AG04450 (cell line): ENCODE measurements around the gene VPS51. TPM values are rescaled to one million over a fixed set of nuclear protein-coding genes. Genes with fewer than 3 reads are reported as not detected.

Experiments used
- CTCF ChIA-PET: fragments of 300-600, 350-600 bp; formaldehyde crosslinking; extraction: SDS; loops from one replicate; lab custom pipeline; 2022; ENCODE audit warnings: antibody characterized with exemption, inconsistent platforms; lab: Charles Lee
- POLR2A ChIA-PET: fragments of 350-600 bp; formaldehyde crosslinking; extraction: SDS; loops from one replicate; lab custom pipeline; 2021; ENCODE audit warnings: antibody characterized with exemption, inconsistent platforms; lab: Yijun Ruan, JAX
- DNase-seq: peaks from one replicate; pipeline ENCODE4 v3.0.0-alpha.2; 2011; ENCODE audit warnings: low read depth, low spot score
- H3K27ac ChIP-seq: one replicate; pipeline ENCODE4 v1.5.1; 2012; ENCODE audit warnings: low read depth, low read length, control low read depth
- H3K27me3 ChIP-seq: one replicate; pipeline ENCODE4 v1.6.0; 2012; ENCODE audit warnings: low read length; ENCODE audit not compliant: control insufficient read depth, insufficient read depth
- H3K4me3 ChIP-seq: 2 replicates; pipeline ENCODE4 v1.5.1; 2011; ENCODE audit warnings: mild to moderate bottlenecking, low read depth, low read length, control low read depth
- H3K9me3 ChIP-seq: 2 replicates; pipeline ENCODE4 v1.5.1; 2012; ENCODE audit warnings: low read length; ENCODE audit not compliant: control insufficient read depth, insufficient read depth
- polyA plus RNA-seq: library from polyadenylated mRNA; depleted of rRNA; stranded (reverse); fragments of >200 nt; gene quantifications from 2 replicates; pipeline ENCODE4 v1.2.3, GENCODE V29; 2011
- TF ChIP-seq, protein P1 (sequence below): IDR thresholded peaks from 2 replicates; pipeline ENCODE4 v1.5.1; 2011; ENCODE audit warnings: low read depth, low read length, control low read depth, inconsistent platforms

Gene VPS51
- polyA plus RNA-seq, 1 experiment: 38.9 TPM

- ChIA-PET CTCF (interaction anchor here (1.4 kb wide), 1 partner anchor 21 kb away, joined by 3 read pairs; no protein-coding TSS in a partner anchor), POLR2A (no interaction called here)
Measured at GRCh38 chr11:65131895-65132237, 35.9 kb downstream of the VPS51 start.

DNA sequence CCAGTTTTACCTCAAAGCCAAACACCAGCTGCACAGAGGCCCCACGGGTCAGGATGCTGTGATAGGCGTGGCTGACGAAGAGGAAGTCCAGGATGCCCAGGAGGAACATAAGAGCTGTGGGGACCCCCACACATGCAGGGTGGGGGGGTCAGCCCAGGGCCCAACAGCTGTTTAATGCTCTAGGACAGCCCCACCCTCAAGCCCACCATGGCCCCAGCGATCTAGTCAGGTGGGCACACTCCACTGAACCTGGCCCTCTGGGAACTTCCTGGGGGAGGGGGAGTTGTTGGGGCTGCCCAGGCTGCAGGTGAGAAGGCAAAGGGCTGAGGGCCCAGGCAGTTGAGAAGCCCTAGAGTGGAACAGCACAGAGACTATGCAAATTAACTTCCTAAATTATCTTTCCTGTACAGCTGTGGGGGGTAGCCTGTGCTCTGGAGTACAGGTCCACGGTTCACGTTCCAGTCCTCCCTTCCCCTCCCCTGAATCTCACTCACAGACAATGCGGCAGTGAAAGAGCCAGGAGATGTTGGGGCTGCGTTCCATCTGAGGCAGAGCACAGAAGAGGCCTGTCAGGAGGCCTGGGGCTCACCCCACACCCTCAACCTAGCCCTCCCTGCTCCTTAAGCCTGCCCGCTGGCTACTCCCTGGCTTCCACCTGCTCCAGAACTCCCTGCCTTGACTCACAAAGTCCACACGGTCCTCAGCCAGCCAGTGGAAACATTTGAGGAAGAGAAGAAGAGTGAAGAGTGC, 36.4 kb downstream of the VPS51 start:
- no peak for DNase-seq
- TF ChIP-seq, protein P1, sequence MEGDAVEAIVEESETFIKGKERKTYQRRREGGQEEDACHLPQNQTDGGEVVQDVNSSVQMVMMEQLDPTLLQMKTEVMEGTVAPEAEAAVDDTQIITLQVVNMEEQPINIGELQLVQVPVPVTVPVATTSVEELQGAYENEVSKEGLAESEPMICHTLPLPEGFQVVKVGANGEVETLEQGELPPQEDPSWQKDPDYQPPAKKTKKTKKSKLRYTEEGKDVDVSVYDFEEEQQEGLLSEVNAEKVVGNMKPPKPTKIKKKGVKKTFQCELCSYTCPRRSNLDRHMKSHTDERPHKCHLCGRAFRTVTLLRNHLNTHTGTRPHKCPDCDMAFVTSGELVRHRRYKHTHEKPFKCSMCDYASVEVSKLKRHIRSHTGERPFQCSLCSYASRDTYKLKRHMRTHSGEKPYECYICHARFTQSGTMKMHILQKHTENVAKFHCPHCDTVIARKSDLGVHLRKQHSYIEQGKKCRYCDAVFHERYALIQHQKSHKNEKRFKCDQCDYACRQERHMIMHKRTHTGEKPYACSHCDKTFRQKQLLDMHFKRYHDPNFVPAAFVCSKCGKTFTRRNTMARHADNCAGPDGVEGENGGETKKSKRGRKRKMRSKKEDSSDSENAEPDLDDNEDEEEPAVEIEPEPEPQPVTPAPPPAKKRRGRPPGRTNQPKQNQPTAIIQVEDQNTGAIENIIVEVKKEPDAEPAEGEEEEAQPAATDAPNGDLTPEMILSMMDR: no peak
- Histone ChIP-seq H3K9me3 (no peaks in the 10 kb centered on the region; the same call in 1 of the 2 replicates), H3K27ac (no peak overlapping the region), H3K4me3 (peak overlapping the region; percentile 95), H3K27me3 (no peaks in the 10 kb centered on the region)
- ChIA-PET CTCF (interaction anchor here (1.4 kb wide), 1 partner anchor 22 kb away, joined by 3 read pairs; no protein-coding TSS in a partner anchor), POLR2A (no interaction called here)

More at GRCh38 chr11:65131895-65132237, 35.9 kb downstream of the VPS51 start:
- Histone ChIP-seq H3K4me3 (no peak overlapping the region), H3K27me3 (no peaks in the 10 kb centered on the region), H3K27ac (no peak overlapping the region), H3K9me3 (no peaks in the 10 kb centered on the region; the same call in 1 of the 2 replicates)
- DNase-seq: no peak
- TF ChIP-seq, protein P1: no peak

DNA sequence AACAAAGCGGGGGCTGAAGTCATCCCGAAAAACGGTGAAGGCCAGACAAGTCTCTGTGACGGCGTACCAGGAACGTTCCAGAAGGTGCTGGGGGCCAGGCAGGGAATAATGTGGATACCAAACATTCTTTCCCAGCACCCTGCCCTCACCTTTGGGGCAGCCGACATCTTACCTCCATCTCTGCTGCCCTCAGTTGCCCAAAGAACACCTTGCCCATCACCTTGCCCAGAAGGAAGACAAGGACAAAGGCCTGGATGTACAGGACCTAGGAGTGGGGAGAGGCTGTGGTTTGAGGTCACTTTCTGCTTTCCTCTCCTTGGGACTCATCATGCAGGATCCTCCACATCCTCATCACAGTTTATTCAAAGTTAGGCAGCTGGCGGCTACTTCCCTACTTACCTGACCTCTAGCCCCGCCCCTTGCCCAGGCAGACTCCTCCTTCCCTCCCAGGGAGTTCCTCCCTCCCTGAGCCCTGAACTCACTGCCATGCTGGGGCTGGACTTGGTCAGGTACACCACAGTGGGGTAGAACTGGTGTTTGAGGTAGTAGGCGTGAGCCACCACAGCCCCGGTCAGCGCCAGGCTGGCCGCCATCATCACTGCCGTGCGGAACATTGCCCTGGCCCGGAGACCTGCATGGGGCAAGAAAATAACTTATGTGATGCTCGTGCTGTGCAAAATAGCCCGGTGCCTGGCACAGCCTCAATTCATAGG, 37.1 kb downstream of the VPS51 start:
- ChIA-PET POLR2A (interaction anchor here (0.6 to 2.6 kb wide), 3 partner anchors 15 to 725 kb away, joined by 3 to 14 read pairs (median 7); partner anchors contain the start of genes TM7SF2 and ZNHIT2), CTCF (no interaction called here)
- no peaks in the 10 kb centered on the region; the same call in 1 of the 2 replicates for H3K9me3 ChIP-seq
- H3K4me3 ChIP-seq: peak overlapping the region; percentile 95
- H3K27ac ChIP-seq: peak overlapping the region; percentile 21
- DNase-seq: no peak
- TF ChIP-seq, protein P1: no peak
- H3K27me3 ChIP-seq: no peaks in the 10 kb centered on the region

GRCh38 chr11:65133724-65134123, 37.7 kb downstream of the VPS51 start:
- no peak for DNase-seq
- Histone ChIP-seq H3K27me3 (no peaks in the 10 kb centered on the region), H3K4me3 (peak overlapping the region; percentile 95), H3K9me3 (no peaks in the 10 kb centered on the region; the same call in 1 of the 2 replicates), H3K27ac (peak overlapping the region; percentile 99)
- TF ChIP-seq, protein P1: no peak
- CTCF ChIA-PET: no interaction called here
- POLR2A ChIA-PET: interaction anchor here (0.6 to 2.6 kb wide), 4 partner anchors 12 to 725 kb away, joined by 3 to 20 read pairs (median 10); partner anchors contain the start of genes FAU, MRPL49, TM7SF2 and ZNHIT2
